ENCODE results near the gene DIP2B.
"Not testable (repeated sequence)": the region's sequence is repeated elsewhere in the genome, so short reads cannot be mapped to it uniquely, and the experiment has no call there.

Gene DIP2B

DNA sequence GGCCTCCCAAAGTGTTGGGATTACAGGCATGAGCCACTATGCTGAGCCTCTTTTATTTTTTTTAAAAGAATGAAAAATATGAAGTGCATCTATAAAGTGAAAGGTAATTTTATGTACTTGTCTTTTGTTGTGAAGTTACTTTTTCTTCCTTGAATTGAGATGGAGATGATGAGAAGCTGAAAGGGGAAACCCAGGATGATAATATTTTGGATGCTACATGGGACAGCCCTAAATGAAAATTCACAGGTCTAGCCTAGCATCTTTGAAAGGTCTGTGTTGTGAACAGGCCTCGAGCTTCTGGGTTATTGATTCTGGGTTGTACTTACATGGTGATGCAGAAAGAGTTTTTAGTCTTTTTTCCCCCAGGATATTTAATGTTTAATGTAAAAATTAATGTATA is 14.6 kb downstream of the DIP2B start:
- DNase-seq = no peak

DNA sequence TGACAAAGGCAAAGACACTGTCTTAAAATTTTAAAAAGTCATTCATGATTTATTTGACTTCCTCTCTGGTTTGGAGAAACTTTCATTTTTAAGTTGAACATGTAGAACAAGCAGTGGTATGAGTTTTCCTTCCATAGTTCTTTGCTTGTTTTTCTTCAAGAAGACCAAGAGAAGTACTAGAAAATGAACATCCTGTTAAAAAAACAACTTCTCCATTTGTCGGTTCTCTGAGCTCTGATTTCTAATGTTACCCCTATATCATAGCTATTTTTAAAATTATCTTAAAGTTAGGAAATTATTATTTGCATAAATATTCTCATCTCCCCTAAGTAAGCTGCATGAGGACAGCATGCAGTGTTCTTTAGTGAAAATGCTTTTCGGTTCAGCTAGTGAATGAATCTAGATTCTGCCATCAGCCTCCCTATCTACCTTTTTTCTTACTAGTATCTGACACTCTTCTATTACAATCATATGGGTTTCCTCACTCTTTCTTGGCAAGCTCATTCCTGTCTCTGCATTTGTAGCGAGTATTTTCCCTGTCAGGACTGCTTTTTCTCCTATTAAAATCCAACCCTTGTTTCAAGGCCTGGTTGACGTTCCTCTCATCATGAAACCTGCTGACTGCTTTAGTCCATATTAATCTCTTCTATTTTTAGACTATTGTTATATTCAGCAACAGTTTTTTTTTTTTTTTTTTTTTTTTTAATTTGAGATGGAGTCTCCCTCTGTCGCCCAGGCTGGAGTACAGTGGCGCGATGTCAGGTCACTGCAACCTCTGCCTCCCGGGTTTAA is 15.8 kb downstream of the DIP2B start:
- DNase-seq = no peak

- DNase-seq = not testable (repeated sequence)
Measured at GRCh38 chr12:50521781-50522180, 17.0 kb downstream of the DIP2B start.

DNA sequence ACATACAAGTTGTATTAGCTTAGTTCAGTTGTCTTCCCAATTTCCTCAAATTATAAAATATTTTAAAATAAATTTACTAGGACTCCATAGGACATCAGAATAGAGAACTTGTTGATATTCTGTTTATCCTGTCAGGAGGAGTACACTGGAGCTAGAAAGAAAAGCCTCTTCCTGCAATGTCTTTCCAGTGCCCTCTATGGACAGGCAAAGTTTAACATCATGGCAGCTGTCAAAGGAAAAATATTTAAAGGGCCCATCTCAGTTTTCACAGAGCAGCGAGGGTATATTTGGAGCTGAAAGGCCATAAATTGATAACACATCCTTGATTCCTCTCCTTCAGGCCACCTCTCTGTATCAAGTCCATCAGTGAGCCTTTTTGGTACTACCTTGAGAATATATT is 19.0 kb downstream of the DIP2B start:
- no peak for DNase-seq

GRCh38 chr12:50524621-50525020 is 19.8 kb downstream of the DIP2B start:
- DNase-seq = no peak

DNA sequence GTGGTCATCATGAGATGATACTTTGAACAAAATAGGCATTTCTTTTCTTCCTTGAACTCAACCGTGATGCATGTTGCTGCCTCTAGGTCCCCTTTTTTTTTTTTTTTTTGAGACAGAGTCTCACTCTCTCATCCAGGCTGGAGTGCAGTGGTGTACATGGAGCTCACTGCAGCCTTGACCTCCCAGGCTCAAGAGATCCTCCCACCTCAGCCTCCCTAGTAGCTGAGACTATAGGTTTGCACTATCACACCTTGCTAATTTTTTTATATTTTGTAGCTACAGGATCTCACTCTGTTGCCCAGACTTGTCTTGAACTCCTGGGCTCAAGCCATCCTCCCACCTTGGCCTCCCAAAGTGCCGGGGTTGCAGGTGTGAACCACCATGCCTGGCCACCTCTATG is 20.6 kb downstream of the DIP2B start:
- DNase-seq = no peak

GRCh38 chr12:50527359-50527726 is 22.6 kb downstream of the DIP2B start:
- no peak for DNase-seq

DNA sequence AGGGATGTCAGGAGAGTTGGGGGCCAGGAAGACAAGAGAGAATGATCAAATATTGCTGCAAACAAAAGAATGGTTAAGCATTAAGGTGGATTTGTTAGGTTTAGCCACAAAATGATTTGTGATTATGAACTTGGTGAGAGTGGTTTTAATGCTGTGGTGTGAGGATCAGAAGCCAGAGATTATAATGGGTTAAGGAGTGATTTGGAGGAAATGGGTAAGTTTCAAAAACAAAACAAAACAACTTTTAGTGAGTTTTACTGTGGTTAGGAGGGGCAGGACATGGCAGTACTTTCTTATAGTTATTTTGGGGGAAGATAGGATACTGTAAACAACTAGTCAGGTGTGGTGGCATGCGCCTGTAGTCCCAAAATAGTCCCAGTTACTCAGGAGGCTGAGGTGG is 24.0 kb downstream of the DIP2B start:
- DNase-seq = no peak

DNA sequence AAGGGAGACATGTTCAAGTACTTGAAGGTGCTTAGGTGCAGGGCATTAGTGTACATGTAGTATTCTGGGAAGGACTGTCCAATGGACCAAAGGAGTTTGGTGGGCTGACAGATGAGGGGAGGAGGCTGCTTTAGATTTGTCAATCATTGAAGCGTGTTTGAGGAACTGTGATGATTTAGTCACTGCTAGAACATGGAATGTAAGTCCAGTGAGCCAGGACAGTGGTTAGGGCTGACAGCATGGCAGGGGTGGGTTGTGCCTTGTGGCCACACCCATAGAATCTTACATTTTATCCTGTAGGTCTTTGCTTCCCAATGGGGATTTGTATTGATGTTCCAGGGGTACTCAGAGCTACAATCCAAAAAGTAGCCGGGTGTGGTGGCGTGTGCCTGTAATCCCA is 24.6 kb downstream of the DIP2B start:
- no peak for DNase-seq

DNA sequence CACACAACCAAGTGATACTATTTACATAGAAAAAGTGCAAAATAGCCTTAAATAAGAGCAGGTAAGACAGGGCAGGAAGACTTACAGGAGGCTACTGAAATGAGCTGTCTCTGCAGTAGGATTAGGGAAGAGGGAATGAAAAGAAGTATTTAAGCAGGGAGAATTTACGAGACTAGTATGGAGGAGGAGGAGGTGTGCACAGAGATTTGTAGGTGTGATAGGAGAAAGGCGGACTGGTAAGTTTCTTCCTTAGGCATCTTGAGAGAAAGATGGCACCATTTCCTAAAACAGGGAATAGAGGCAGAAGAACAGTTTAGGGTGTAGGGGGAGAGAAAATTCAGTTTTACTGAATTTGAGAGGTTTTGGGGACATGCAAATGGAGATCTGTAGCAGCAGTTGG is 25.7 kb downstream of the DIP2B start:
- DNase-seq = no peak

GRCh38 chr12:50533203-50533584 is 28.4 kb downstream of the DIP2B start:
- no peak for DNase-seq

- DNase-seq = no peak
Measured at GRCh38 chr12:50533971-50534370, 29.2 kb downstream of the DIP2B start.

DNA sequence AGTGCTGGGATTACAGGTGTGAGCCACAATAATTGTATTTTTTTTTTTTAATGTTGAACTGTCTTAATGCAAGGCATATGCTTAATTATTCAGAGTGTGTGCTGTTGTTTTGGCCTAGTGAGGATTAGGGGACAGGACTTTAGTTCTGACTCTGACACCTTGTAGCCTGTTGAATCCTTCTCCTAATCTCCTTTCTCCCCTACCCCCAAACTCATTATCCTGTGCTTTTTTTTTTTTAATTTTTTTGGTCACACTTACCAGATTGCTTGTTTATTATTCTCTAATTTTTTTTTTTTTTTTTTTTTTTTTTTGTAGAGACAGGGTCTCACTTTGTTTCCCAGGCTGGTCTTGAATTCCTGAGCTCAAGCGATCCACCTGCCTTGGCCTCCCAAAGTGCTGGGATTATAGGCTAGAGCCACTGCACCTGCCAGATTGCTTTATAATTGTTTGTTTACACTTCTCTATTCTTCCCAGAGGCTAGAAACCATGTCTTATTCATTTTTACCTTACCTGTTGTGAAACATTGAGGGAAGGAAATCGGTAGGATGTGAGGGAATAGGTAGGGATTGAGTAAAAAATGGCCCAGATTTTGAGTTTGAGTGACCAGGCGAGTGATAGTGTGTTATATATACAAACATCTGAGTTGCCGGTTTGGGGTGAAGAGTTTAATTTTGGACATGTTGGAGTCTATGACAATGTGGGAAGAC is 32.2 kb downstream of the DIP2B start:
- no peak for DNase-seq

DNA sequence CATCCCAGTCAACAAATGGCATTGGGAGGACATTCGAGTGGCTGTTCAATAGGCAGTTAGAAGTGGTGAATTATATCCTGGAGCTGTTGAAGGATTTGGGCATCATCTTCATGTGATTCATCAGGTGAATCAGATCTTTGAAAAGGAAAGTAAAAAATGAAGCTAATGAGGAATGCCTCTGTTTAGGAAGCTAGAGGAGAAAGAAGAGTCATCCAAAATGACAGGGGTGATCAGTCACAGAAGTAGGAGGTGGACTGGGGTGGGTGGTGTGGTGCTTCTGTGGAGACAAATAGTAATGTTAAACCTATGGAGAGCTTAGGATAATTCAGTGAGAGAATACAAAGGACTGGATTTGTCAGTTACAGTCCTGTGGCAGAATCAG is 32.7 kb downstream of the DIP2B start:
- DNase-seq = no peak

- no peak for DNase-seq
Measured at GRCh38 chr12:50538182-50538581, 33.4 kb downstream of the DIP2B start.

- no peak for DNase-seq
Measured at GRCh38 chr12:50541139-50541538, 36.4 kb downstream of the DIP2B start.

DNA sequence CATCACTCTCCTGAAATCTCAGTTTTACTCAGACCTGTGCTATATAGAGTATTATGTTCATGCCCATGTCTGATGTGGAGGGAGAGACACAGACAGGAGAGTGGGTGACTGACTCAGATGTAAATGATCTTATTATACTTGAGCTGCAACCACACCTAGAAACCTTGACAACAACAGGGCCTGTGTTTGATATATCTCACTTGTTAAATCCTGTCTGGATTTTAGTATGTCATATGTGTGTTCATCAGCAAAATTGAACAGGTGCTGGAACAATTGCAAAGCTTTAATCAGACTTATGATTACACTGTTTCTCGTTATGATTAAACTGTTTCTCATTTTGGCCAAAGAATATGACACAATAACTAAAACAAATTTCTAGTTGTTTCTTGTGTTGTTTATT is 37.7 kb downstream of the DIP2B start:
- DNase-seq = no peak

DNA sequence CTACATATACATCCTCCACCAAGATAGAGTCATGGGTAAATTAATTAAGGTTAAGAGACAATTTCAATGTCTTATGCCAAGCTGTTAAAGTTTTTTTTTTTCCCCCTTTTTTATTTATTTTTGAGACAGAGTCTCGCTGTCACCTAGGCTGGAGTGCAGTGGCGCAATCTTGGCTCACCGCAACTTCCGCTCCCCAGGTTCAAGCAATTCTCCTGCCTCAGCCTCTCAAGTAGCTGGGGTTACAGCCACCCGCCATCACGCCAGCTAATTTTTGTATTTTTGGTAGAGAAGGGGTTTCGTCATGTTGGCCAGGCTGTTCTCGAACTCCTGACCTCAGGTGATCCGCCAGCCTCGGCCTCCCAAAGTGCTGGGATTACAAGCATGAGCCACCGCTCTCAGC is 38.4 kb downstream of the DIP2B start:
- not testable (repeated sequence) for DNase-seq

DNA sequence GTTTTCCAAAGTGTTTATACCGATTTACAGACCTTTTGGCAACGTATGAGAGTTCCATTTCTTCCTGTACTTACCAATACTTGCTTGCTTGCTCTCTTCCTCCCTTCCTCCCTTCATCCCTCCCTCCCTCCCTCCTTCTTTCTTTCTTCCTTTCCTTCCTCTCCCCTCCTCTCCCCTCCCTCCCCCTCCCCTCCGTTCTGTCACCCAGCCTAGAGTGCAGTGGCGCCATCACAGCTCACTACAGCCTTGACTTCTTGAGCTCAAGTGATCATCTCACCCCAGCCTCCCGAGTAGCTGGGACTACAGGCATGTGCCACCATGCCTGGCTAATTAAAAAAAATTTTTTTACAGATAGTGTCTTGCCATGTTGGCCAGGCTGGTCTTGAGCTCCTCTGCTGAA is 40.4 kb downstream of the DIP2B start:
- DNase-seq = no peak

DNA sequence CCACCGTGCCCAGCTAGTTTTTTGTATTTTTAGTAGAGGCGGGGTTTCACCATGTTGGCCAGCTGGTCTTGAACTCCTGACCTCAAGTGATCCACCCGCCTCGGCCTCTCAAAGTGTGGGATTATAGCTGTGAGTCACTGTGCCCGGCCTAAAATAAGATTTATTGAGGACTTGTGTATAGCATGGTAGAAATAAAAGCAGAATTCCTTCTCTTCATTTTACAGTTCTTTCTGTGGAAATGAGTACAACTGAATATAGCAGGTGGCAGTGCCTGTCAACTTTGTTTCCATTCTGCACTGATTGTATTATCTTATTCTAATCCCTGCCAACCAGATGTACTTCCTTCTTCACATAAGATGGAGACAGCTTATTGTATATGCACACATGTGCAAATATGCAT is 41.0 kb downstream of the DIP2B start:
- no peak for DNase-seq

DNA sequence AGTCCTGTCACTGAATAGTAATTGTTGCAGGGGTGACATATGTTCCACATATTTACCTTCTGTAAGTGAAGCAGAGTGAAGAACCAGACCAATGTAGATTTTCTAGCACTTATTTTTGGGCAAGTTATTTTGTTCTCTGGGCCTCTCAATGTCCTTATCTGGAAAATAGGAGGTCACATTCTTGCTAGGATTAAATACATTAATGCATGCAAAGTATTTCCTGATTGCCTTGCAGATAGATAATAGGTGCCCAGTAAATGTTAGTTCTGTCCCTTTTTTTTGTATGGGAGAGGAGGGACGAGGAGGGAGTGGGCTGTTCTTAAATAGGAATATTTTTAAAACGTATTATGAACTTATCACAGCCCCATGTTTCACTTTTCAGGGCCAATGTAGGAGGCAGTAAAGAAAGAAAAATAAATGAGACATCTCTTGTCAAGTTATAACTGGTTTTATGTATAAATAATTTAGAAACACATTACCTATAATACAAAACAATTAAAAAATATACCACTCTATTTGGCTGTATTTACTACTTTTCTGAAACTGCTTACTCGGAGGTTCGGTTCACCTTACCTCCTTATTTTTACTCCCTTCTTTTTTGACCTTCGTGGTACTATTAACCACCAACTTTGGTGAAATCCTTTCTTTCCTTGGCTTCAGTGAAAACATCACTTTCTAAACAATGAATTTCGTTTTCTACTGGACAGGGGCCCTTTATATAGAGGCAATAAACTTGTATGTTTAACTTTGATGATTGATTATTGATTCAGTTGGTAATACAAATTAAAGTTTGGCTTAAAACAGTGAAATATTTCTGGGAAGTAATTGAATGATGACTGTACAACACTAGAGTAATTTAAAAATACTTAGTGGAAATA is 41.9 kb downstream of the DIP2B start:
- DNase-seq = no peak

- DNase-seq = no peak
Measured at GRCh38 chr12:50547742-50548141, 43.0 kb downstream of the DIP2B start.

DNA sequence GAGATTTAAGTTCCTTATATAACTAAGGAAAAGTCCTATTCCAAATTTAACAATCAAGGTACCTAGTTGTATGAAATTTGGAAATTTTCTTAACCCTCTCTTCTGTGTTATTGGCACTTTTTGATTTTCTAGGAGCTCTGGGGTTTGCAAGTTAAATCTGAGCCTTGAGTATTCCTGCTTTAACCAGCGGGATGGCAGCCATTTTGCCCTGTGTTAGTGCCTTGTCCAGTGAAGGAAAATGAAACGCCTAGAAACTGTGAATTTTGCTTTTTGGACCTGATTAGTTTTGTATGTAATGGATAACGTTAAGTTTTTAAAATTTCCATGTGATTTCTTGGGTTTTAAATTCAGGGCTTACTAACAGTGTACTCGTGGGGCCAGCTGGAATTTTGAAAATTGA is 45.1 kb downstream of the DIP2B start:
- no peak for DNase-seq

Measured in eye (tissue), 1 donor.